GM21786 (cell line): ENCODE results near the gene ANKS1B.
"Not testable (repeated sequence)": the region's sequence is repeated elsewhere in the genome, so short reads cannot be mapped to it uniquely, and the experiment has no call there.

Experiments used
- ATAC-seq: cut with Tn5 transposase; IDR thresholded peaks from one replicate; pipeline ENCODE4 v1.9.1; 2021; ENCODE audit not compliant: unreplicated experiment

ANKS1B gene

DNA sequence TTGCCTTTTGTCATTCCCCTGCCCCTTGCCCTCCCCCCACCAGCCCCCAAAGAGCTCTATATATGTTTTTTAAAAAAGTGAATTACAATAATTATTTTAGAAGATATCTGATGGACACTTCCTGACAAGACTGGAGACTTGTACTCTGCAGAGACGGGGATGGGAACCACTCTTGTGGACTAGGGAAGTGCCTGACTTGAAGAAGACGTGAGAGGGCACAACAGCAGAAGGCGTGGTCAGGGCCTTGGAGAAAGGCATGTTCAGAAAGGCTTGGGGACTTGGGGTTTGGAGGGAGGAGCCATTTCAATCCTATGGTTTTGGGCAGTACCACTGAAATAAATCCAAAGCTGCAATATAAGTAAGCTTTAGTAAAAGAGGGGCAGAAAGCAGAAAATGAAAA is 1184.9 kb downstream of the ANKS1B start:
- ATAC-seq = no peak

DNA sequence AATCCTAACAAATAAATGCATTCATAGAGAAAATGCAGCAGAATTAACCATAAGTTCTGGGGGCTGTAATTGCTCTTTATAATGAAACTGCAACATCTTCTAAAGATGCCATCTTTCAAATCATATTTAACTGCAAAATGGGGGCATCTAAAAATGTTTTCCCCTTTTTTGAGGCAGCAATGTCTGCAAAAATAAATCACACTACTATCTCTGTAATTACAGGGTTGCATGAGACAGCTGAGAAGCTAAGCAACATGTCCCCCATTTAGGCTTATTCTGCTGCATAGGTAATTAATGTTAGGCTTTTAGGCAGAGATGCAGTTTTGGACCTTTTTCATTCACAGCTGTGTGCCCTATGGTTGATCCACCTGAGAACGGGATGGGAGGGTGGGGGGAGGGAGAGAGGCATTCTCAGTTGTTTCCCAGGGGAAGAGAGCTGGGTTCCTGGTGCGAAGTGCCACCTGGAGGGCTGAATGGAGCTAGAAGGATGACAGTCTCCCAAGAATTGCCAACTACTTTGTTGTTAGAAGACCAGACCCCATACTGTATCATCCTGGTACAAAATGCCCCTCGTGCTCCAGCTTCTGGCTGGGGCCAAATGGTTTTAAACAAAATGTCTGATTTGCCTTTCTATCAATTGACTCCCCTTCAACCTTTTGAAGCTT is 1185.5 kb downstream of the ANKS1B start:
- ATAC-seq = no peak

DNA sequence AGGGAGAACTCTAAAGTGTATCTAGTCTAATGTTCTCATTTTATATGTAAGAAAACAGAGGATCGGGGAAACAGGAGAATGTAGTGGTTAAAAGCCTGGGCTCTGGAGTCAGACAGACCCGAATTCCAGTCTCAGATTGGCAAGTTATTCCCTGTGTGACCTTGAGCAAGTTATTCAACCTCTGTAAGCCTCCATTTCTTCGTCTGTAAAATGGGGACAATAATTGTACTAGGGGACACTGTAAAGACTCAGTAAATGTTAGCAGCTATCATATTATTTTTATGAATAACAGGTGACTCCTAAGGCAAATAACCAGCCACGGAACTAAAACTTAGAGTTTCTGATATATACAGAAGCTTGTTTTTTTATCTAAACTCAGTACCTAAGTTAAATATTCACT is 1187.5 kb downstream of the ANKS1B start:
- no peak for ATAC-seq

DNA sequence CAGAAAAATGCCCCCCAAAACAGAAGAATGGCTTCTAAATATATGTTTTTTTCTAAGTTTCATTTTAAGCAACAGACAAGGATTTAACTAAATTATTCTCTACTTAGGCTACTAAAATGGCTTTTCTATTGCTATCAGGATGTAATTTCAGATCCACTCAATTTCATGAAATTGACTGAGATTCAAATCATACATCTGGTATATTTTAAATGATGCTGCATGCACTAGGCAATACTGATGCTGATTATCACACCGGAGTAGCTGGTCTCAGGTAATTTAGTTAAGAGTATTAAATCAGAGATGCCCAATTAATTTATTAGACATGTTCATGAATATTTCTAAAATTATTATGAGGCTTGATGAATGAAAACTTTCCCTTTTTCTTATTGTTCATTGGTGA is 1188.0 kb downstream of the ANKS1B start:
- ATAC-seq = no peak

DNA sequence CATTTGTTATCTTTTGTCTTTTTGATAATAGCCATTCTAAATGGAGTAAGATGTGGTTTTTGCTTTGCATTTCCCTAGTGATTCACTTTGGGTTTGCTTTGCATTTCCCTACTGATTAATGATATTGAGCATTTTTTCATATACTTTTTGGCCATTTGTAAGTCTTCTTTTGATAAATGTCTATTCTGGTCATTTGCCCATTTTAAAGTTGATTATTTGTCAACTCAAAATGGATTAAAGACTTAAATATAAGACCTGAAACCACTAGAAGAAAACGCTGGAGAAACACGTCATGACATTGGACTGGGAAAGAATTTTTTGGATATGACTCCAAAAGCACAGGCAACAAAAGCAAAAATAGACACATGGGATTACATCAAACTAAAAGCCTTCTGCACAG is 1191.6 kb downstream of the ANKS1B start:
- no peak for ATAC-seq

DNA sequence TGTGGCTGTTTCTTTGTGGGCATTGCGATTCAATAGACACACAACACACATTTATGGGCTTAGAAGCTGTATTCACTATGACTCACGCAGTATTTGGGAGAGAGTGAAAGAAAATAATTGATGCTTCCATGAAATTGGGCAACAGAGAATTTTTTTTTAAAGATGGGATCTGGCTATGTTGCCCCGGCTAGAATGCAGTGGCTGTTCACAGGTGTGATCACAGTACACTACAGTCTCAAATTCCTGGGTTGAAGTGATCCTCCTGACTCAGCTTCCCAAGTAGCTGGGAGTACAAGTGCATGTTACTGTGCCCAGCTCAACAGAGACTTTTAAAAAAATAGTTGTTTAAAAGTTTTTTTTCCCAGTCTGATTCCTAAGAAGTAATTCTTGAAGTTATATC is 1193.3 kb downstream of the ANKS1B start:
- no peak for ATAC-seq

DNA sequence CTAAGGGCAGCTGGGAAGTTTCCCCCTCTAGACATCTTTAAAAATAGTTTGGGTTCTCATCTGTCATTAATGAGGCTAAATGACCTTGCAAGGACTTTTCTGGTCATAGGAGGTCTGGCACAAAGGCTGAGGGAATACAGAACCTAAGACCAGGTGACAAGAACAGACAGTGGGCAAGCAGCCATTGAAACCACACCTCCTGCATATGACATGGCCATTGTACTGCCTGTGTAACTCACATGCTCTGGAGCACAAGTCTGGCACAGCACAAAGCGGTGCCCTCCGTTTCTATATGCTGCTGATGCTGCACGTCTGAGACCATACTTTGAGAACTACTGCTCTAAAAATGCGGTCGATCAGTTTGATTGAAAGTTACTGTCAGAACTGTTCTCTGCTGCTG is 1196.3 kb downstream of the ANKS1B start:
- no peak for ATAC-seq

DNA sequence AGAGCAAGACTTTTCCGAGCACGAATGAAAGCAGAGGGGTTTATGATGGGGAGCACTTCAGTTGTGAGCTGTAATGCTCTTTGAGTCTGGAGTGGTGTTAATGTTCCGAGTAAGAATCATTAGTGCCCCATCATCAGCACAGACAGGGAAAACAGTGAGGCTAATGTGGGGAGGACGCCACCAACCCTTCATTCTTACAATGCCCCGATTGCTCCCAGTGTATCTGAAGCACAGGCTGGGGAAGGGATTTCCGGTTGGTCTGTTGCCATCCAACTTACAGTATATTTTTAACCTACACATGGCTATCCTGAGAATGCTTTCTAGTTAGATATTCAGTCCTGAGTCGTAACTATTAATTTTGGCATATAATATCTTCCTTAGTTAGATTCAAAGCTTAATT is 1198.1 kb downstream of the ANKS1B start:
- ATAC-seq = no peak

DNA sequence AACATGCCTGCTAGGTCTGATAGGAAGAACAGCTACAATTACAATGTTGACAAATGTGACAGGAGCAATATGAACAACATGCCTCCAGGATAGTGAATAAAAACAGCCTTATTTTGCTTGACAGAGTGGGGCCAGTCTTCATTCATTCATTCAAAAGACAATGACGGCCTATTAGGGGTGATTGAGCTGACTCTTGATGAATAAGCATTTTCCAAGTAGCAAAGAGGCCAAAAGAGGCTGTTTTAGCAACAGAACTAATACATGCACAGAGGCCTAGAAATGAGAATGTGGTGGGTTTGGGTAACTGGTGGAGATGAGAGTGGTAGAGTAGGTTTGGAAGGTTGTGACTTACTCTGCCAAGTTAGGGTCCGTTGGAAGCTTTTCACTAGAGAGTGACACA is 1201.3 kb downstream of the ANKS1B start:
- no peak for ATAC-seq

DNA sequence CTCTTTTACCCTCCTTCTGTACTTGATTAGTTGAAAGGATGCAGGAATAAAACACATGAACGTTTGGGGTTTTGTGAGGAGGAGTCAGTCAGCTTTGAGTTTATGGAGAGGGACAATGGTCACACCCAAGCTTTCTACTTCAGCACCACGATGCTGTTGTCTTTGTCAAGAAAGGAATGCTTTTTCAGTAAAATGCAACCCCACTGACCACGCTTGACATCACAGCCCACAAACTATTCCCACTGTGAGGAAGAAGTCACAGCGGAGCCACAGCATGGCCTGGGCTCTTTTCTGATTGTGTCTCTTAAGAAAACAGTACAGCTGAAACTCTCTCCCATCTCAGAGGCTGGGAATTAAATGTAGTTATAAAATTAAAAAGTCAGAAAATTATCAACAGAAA is 1204.5 kb downstream of the ANKS1B start:
- no peak for ATAC-seq

DNA sequence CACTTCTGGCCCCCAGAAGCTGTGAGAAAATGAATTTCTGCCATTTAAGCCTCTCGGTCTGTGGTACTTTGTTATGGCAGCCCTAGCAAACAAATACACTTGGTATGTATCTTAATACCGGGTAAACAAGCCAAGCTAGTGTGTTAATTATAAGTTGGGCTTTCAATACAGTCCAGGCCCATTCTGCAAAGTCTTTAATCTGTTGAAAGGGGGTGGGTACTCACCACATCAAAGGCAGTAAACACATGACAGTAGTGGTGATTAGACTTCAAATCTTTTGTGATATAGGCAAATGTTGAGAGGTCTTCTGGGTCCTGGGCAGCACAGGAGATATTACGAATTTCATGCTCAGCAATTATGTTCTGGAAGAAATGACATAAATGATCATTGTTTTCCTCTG is 1211.9 kb downstream of the ANKS1B start:
- ATAC-seq = no peak

DNA sequence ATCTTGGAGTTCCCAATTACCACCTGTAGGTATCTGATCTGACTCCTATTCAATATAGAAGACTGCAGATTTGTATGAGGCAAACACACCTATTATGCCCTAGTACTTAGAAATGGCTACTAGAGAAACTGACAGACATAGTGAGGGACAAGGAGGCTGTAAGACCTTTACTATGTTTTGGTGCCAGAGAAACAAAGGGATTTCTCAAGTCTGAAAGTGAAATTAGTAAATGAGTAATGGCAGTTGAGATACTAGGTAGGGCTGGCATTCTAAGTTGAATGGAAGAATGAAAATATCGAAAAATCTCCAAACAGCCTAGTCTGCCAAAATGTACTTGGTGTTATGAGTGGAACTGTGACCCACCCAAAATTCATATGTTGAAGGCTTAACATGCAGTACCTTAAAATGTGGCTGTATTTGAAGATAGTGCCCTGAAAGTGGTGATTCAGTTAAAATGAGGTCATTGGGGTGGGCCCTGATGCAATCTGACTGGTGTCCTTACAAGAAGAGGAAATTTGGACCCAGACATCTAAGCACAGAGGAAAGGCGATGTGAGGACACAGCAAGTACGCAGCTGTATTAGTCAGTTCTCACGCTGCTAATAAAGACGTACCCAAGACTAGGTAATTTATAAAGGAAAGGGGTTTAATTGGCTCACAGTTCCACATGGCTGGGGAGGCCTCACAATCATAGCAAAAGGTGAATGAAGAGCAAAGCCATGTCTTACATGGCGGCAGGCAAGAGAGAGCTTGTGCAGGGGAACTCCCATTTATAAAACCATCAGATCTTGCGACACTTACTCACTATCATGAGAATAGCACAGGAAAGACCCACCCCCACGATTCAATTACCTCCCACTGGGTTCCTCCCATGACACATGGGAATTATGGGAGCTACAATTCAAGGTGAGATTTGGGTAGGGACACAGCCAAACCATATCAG is 1212.7 kb downstream of the ANKS1B start:
- ATAC-seq = no peak

DNA sequence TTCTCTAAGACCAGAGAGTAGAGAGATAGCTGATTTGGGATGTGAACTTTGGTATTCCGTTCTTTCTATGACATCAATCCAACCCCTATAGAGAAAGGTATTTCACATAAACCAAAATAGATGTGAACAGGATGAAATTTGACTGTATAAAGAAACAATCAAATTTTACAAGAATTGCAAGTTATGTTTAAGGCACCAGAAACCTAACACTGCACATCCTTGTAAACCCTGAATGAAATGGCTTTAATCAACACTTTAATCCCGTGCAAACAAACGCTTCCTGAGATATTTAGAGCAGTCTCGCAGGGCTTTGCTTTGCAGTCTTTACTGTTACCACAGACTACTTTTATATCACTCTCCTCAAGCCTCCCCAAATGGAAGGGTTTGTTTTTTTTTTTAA is 1214.5 kb downstream of the ANKS1B start:
- ATAC-seq = no peak

DNA sequence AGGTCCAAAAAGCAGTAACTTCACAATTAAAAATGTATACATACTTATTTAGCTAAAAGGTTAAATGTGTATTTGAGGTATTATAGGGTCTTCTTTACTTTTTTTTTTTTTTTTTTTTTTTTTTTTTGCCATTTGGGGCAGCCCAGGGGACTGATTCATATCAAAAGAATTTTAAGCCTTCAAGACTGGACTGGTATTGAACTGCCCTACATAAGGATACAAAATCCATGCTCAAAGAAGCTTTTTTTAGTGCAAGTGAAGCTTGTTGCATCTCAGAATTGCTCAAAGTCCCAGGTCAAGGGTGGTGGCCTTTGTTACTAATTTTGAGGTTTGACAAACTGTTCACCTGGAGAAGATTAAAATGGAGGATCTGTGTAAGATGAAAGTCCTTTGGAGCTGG is 1215.7 kb downstream of the ANKS1B start:
- ATAC-seq = no peak

DNA sequence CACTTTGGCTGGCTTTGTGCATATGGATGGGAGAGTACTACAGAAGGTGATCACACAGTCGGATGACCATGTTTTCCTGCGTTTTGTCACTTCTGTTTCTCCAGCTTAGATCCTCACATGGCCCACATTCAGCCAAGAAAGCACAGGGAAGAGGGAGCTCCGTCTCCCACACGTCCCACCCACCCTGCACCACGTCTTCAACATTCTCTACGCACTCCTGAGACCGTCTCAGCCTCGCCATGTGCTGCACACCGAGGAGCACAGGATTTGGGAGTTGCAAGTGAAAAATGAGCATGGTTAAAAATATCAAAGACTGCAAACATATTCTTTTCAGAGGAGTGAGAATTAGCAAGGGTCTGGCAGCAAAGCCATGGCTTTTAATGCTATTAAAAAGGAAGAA is 1217.5 kb downstream of the ANKS1B start:
- no peak for ATAC-seq

DNA sequence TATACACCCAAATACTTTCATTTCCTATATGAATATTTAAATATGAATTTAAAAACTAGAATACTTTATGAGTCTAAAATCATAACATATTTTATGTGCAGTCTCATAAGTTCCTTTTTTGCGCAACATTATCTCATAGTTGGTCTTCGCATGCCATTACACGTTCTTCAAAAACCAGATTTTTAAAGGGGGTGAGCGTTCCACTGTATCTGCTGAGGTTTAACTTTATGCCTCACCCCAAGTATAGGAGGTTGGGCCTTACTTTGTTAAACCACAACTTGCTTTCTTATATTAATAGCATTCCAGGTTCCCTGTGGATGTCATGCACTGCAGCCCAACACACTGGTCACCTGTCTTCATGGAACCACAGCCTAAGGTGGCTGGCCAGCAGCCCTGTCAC is 1221.1 kb downstream of the ANKS1B start:
- ATAC-seq = no peak

DNA sequence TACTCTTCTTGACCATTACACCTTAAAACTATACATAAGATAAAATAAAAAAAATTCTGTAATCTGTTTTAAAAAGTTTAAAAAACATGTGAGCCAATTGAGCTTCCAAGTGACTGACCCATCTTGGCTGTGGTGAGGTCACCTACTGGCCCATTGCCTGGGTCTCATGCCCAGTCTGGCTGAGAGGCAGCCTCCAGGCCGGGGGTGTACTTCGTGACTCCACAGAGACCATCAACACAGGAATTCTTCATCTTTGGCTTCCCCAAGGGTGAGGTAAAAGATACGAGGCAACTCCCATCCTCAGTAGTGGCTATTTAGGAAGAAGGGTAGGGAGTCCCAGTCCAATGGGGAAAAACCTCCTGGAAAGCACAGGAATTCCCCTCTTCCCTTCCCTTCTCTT is 1226.4 kb downstream of the ANKS1B start:
- no peak for ATAC-seq

DNA sequence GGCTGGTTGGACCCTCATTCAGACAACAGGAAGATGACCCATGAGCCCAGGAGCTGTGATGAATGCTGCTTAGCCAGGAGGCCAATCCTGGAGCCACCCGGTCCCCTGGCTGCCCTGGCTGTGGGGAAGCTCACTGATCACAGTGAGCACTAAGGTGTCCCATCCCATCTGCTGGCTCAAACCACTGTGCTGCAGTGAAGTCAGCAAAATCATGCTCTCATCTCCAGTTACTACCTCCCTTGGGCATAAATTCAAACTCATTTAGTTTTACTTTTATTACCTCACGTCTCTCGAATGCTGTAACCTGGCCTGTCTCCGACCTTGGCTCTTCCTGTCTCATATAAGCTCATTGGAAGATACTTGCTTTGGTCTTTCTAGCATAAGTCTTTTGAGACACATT is 1227.3 kb downstream of the ANKS1B start:
- ATAC-seq = no peak

DNA sequence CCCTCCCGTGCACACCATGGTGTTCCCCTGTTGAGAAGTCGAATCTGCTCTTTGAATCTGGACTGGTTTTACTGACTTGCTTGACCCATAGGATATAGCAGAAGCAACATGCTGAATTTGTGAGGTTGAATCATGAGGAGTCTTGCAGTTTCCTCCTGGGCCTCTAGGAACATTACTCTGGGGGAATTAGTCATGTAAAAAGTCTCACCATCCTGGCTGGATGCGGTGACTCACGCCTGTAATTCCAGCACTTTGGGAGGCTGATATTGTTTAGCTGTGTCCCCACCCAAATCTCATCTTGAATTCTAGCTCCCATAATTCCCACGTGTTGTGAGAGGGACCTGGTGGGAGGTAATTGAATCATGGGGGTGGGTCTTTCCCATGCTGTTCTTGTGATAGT is 1228.9 kb downstream of the ANKS1B start:
- ATAC-seq = not testable (repeated sequence)

DNA sequence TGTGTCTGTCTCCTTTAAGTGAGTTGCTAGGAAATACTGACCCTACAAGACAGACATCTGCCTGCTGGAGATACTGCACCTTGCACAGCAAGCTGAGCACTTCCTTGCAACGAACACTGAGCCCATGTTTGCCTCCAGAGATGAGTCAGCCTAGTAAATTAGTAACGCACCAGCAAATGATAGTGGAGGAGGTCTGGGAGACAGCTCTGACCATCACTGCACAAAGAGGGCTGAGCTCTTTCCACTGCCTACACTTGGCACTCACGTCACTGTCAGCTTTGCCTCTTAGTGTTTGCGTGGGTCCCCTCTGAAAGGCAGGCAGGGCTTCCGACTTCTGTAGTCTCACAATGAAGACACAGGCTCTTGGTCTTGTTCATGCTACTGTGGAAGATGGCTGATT is 1230.6 kb downstream of the ANKS1B start:
- ATAC-seq = peak; percentile 99

DNA sequence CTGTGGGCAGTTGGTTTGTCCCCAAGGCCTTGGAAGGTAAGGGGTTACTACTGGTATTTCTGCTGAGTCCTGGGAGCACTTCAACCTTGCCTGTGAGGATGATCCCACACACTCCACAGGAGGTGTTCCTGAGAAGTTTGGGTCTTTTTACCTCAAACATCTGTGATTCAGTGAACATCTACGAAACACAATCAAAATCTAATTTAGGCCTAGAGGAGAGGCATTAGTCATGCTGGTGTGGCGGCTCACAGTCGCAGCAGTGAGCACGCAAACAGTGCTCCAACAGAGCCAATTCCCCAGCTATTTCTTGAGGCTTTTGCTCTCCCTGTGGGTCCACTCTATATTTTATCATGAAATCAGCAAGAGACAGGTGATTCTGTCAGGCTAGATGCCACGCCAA is 1232.0 kb downstream of the ANKS1B start:
- ATAC-seq = no peak

DNA sequence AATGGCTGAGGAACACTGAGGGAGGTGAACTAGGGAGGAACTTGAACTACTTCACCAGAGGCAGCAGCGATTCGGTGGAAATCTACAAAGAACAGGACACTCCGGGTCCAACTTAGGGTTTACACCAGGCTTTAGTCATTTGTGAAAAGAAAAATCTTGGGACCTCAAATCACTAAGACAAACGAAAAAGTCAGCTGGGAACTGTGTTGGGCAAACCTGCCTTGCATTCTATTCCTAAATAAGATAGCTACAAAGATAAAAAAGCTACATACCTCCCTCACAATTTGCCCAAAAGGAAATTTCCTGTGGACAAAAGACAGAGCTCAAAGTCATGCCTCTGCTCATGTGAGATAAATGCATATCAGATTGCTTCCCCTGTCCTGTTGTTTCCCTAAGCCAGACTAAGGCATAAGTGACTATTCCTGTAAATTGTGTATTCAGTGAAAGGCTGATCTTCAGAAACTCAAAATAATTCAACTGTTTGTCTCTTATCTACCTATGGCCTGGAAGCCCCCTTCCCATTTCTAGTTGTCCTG is 1233.1 kb downstream of the ANKS1B start:
- no peak for ATAC-seq
